Fibroblast of pulmonary artery (primary cell): Measurements from ENCODE around the gene DNAJB8.

Experiments used
- DNase-seq: peaks from one replicate; pipeline ENCODE4 v3.0.0-alpha.2; 2010; ENCODE audit warnings: low read depth
- H3K4me3 ChIP-seq: replicated peaks from 2 replicates; pipeline ENCODE4 v1.5.1; 2011; ENCODE audit warnings: low read depth, mild to moderate bottlenecking, control low read depth, low read length, moderate library complexity
- TF ChIP-seq, protein P1 (sequence below): IDR thresholded peaks from 2 replicates; pipeline ENCODE4 v1.5.1; 2011; ENCODE audit warnings: mild to moderate bottlenecking, control low read depth, low read length, inconsistent platforms; ENCODE audit errors: missing control alignments

The DNAJB8 gene

DNA sequence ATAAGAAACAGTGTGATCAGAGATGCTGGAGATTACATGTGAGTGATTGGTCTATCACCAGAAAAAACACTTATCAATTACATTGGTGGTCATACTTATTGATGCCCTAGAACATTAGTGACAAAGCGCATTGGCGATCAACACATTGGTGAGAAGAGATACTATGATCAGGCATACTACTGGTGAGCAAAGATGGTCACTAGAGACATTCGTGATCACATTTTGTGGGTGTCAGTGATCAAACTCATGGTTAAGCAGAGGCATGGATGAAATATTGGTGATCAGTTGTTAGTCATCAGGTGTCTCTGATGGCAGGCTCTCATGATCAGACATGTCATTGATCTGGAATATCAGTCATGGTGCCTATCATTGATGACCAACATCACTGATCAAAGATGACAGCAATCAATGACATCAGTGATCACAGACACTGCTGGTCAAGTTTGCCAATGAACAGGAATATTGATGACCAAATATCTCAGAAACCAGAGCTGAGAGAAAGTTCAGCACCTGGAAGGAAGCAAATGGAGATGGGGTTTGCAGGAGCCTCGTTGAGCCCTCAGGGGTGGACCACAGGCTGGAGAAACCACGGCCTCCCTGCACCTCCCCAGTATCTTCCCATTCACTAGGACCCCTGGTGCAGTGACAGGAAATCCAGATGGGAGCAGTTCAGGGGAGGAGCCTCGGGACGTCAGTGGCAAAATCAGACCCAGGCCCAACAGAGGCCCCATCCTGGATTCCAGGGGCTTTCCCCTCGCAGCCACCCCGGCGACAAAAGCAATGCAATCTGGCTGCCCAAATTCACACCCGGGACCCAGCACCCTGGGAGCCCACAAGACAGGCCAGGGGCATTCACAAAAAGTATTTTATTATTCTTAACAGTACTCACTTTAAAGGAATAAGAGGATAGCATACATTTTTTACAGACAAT, 12.2 kb upstream of the DNAJB8 start:
- no peak overlapping the region for H3K4me3 ChIP-seq
- DNase-seq, result no peak
- TF ChIP-seq, protein P1, sequence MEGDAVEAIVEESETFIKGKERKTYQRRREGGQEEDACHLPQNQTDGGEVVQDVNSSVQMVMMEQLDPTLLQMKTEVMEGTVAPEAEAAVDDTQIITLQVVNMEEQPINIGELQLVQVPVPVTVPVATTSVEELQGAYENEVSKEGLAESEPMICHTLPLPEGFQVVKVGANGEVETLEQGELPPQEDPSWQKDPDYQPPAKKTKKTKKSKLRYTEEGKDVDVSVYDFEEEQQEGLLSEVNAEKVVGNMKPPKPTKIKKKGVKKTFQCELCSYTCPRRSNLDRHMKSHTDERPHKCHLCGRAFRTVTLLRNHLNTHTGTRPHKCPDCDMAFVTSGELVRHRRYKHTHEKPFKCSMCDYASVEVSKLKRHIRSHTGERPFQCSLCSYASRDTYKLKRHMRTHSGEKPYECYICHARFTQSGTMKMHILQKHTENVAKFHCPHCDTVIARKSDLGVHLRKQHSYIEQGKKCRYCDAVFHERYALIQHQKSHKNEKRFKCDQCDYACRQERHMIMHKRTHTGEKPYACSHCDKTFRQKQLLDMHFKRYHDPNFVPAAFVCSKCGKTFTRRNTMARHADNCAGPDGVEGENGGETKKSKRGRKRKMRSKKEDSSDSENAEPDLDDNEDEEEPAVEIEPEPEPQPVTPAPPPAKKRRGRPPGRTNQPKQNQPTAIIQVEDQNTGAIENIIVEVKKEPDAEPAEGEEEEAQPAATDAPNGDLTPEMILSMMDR, result no peak

DNA sequence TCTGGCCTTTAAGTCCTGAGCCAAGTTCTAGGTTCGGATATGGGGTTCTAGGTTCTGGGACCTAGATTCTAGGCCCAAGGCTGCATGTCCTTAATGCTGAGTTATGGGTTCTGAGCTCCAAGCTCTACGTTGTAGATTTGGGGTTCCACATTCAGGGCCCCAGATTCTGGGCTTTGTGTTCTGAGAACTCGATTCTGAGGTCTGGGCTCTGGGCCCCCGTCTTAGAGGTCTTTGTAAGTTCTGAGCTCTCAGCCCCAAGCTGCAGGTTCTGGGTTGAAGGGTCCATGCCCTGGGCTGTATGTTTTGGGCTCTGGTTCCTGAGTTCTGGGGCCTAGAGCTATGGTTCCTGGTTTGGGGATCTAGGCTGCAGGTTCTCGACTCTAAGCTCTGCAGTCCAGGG, 10.0 kb upstream of the DNAJB8 start:
- H3K4me3 ChIP-seq, result no peak overlapping the region
- TF ChIP-seq, protein P1, result no peak
- DNase-seq, result no peak

DNA sequence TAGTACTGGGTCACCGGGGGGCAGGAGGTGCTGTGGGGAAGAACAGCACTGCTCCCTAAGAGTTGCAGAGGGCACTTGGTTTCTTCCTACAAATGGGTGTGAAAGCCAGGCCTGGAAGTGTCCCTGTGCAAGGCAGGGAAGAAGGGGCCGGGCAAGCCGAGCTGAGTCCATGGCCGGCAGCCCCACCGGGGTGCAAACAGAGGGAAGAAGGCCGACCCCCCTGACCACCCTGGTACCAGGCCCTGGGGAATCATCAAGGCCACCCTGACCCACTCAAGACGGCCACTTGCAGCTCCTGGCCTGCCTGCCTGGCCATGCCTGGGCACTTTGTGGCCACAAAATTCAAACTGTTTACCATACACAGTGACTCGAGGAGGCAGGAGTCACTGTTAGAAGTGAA, 8.7 kb upstream of the DNAJB8 start:
- TF ChIP-seq, protein P1, result no peak
- no peak for DNase-seq
- H3K4me3 ChIP-seq, result no peak overlapping the region

DNA sequence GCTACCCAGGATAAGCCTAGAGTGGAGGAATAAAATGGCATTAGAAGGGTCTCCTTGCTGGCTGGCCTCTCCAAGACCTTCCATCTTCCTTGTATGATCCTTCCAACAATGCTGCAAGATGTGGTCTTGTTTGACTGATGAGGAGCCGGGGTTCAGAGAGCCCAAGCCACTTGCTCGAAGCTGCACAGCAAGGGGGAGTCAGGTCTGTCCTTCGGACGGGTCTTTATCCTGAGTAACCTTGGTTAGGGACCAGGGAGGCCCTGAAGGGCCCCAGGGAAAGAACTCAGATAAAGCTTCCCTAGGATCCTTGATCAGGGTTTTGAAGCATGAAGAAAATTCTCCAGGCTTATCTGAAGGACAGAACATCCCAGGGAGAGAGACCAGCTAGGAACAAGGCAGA, 7.0 kb upstream of the DNAJB8 start:
- H3K4me3 ChIP-seq, result no peak overlapping the region
- DNase-seq, result no peak
- TF ChIP-seq, protein P1, result no peak

DNA sequence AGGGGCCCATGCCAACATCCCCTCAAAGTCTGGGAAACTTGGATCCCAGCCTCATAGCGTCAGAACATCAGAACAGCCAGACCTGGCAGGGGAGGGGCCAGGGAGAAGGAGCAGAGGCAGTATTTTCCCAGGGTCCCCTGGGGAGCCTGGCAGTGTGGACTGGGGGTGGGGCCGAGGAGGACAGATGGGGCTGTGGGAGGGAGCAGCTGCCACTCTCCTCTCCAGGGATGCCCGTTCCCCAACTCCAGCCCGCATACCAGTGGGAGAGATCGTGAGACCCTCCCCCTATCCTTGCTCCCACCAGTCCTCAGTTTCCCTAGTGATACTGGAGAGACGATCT, 6.5 kb upstream of the DNAJB8 start:
- DNase-seq, result no peak
- TF ChIP-seq, protein P1, result no peak

DNA sequence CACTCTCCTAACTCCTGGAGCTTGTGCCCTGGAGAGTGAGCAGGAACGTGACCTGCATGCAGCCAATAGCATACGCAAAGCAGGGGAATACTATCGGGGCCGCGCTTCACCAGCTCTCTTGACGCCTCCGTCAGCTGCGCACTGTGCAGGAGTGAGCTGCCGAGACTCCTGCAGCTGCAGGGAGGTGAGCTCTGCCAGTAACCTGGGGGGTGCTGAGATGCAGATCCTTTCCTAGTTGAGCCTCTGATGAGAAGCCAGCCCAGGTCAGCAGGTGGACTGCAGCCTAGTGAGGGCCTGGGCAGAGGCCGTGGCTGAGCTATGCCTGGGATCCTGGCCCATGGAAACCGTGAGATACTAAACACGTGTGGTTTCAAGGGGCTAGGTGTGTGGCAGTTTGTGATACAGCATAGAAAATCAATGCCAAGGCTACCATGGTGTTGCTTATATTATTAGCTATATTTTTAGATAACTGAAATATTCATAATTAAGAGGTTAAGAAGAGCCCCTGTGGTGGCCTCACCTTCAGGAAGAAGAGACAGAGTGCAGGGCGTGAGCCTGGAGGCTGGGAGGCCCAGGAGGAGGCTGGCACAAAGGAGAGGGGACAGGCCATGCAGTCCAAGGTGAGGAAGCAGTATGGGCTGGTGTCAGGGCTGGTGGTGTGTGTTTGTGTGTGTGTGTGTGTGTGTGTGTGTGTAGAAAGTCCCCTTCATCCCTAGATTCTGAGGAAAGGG, 5.9 kb upstream of the DNAJB8 start:
- TF ChIP-seq, protein P1, result no peak
- H3K4me3 ChIP-seq, result no peak overlapping the region
- no peak for DNase-seq

More for the DNA sequence above, 6.5 kb upstream of the DNAJB8 start:
- H3K4me3 ChIP-seq, result no peak overlapping the region
